ENCODE data around the gene KLHL36.

KLHL36 gene

DNA sequence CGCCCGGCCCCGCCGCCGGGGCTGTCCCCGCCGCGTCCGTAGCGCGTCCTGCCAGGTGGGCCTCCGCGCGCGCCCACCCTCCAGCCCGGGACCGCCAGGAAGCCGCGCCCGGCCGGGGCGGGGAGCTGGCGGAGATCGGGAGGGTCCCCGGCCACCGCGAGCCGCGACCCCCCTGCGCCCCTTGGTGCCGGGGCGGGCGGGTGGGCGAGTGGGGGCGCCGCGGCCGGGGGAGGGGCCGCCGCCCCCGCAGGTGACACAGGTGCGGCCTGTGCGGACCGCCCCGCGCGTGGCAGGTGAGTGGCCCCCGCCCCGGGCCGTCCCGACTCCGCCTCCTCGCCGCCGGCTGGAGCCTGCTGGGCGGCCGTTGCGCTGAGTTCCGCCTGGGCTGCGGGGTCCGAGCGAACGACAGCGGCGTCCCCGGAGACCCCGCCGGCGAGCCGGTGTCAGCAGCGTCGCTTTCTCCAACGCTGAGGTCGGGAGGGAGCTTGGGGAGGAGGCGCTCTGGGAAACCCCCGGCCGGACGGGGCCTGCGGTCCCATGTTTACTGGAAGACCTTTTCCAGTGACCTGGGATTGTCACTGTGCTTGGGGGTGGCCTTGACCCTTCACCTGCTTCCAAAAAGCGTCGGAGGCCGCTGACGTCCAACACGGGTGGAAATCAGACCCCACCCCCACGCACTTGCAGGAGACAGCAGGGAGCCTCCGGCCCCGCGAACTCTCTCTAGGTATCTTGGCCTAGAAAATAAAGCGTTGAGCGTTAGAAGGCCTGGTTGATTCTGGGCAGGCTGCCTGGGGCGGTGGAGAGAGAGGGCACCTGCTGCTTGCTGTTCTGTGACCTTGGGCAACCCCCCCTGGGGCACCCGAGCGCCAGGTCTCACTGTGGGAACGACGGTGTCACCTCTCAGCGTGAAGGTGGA is 542 bp downstream of the KLHL36 start:
- DNase-seq: no peak

DNA sequence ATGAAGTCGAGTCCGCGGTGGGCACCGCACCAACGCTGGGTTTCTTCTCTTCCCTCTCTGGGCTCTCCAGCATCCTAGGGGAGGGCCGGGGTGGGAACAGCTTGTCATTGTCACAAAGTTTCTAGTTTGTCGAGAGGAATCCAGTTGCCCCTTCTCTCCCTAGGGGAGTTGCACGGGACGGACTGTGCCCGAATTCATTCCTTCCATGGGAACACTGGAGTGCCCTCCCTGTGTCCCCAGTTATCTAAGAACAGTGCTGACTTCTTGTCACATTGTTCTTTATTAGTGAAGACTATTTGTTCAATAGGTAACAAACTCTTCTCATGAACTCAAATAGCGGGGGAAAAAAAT is 1.2 kb downstream of the KLHL36 start:
- DNase-seq: no peak

DNA sequence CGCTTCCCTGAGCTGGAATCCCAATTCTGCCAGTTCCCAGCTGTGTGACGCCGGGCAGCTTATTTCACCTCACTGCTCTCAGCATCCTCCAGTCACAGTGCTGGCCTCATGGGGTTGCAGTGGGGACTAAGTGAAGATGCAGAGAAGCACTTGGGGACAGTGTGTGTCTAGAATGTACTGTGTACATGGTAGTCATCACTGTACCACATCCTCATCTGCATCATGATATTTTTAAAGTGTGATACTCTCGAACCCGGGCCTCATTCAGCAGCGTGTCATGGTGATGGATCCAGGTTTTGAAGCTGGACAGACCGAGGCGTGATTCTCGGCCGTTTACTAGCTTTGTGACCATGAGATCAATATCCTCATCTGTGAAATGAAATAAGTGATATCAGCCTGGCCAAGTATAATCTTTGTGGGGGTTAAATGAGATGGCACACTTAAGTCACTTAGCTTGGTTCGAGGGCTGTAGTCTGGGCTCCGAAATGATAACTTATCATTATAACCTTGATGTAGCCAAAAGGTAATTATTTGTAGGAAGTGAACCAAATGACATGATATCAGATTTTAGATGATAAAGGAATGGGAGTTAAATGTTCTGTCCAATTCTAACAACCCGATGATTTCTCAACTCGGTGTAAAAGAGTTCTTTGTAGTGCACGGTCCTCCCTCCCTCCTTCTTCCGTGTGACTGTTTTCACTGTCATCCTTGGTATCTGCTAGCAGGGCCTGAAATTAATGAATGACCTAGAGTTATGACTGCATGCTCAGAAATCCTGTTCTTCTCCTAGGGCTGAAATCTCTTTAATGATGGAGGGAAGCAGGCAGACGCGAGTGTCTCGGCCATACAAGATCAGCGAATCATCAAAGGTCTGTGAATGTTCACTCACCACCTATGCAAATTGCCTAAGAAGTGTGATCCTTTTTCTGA is 2.0 kb downstream of the KLHL36 start:
- no peak for DNase-seq

GRCh38 chr16:84652566-84652965 is 4.3 kb downstream of the KLHL36 start:
- no peak for DNase-seq

DNA sequence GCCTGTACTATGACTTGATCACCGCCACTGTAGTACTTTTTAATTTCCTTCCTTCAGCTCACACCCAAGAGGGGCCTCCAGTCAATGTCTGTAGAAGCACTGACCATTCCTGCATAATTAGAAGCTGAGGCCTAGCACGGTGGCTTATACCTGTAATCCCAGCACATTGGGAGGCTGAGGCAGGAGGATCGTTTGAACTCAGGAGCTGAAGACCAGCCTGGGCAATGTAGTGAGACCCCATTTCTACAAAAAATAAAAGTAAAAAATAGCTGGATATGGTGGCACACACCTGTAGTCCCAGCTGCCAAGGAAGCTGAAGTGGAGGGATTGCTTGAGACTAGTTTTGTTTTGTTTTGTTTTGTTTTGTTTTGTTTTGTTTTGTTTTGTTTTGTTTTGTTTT is 5.9 kb downstream of the KLHL36 start:
- no peak for DNase-seq

DNA sequence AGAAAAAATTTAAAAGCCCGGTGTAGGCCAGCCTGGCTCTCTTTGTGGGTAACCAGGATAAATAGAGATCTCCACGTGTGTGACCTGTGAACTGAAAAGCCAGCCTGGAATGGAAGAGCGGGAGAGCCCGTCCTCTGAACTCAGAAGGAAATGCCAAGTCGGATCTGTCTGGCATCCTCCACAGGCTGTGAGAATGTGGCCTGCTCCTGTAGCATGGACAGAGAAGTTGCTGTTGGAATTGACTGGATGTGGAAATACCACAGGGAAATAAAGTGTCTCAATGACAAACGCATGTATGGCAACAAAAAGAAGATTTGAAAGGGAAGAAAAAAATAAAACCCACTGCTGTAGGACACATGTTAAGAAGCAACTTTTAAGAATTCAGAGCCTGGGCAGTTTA is 6.7 kb downstream of the KLHL36 start:
- DNase-seq: no peak

- DNase-seq: no peak
These were observed 8.3 kb downstream of the KLHL36 start for GRCh38 chr16:84656649-84657048.

DNA sequence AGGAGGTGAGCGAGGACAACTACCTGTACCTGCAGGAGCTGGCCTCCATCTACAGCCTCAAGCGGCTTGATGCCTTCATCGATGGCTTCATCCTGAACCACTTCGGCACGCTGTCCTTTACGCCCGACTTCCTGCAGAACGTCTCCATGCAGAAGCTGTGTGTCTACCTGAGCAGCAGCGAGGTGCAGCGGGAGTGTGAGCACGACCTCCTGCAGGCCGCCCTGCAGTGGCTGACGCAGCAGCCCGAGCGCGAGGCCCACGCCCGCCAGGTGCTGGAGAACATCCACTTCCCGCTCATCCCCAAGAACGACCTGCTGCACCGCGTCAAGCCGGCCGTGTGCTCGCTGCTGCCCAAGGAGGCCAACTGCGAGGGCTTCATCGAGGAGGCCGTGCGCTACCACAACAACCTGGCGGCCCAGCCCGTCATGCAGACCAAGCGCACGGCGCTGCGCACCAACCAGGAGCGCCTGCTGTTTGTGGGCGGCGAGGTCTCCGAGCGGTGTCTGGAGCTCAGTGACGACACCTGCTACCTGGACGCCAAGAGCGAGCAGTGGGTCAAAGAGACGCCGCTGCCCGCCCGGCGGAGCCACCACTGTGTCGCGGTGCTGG is 9.0 kb downstream of the KLHL36 start:
- DNase-seq: no peak

DNA sequence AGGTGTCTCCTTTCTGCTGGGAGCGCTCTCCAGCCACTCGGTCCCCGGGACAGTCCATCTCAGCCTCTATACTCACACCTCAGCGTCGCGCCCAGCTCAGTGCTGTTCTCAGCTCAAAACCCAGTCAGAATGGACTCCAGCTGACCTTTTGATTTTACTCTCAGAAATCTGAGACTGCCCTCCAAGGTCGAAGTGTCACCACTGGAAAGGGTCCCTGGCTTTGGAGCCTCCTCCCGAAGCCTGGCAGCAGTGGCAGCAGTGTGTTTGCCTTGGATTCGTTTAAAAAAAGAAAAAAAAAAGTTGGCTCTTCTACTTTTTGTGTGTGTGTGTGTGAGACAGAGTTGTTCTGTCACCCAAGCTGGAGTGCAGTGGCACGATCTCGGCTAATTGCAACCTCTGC is 10.4 kb downstream of the KLHL36 start:
- no peak for DNase-seq

DNA sequence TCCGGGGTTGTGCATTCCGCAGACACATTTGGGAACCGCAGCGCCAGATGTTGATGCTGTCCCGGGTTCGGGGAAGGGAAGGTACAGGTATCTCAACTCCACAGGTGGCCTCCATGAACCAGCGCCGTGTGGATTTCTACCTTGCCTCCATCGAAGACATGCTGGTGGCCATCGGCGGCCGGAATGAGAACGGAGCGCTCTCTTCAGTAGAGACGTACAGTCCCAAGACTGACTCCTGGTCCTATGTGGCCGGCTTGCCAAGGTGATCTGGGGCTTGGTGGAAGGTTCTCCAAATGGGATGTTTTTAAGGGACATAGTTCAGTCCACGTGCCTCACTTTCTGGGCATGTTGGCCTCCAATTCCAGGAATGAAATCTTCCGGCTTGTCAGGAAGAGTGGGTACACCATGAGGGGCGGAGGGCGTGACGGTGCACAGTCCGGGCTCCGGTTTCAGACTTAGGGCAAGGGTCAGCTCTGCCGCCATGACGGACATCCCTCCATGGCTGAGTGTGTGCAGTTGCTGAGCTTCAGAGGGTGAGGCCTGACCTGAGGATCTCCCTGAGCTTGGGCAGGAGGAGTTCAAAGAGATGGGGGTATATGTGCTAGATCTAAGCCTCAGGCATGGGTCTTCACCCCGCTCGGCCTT is 11.5 kb downstream of the KLHL36 start:
- no peak for DNase-seq

DNA sequence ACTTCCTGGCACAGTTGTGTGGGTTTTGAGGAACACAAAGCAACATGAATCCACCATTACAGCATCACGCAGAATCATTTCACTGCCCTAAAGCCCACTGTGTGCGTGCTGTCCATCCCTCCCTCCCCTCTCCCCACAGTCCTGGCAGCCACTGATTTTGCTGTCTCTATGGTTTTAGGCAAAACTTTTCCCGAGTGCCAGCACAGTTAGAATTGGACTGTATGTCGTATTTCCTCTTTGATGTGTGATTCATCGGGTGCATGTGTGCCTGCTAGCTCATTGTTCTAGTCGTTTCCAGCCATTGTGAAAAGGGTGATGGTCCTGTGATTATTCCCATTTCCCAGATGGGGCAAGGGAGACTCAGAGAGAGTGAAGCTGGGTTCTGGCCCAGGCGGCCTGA is 12.7 kb downstream of the KLHL36 start:
- no peak for DNase-seq

DNA sequence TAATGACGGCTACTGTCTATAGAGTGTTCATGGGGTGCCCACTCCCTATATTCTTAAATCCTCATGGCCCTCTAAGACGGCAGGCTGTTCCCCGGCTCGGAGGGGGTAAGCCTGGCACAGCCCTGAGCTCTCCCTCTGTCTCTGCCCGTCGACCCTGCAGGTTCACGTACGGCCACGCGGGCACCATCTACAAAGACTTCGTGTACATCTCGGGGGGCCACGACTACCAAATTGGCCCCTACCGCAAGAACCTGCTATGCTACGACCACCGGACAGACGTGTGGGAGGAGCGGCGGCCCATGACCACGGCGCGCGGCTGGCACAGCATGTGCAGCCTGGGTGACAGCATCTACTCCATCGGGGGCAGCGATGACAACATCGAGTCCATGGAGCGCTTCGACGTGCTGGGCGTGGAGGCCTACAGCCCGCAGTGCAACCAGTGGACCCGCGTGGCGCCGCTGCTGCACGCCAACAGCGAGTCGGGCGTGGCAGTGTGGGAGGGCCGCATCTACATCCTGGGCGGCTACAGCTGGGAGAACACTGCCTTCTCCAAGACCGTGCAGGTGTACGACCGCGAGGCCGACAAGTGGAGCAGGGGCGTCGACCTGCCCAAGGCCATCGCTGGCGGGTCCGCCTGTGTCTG is 13.2 kb downstream of the KLHL36 start:
- DNase-seq: no peak

DNA sequence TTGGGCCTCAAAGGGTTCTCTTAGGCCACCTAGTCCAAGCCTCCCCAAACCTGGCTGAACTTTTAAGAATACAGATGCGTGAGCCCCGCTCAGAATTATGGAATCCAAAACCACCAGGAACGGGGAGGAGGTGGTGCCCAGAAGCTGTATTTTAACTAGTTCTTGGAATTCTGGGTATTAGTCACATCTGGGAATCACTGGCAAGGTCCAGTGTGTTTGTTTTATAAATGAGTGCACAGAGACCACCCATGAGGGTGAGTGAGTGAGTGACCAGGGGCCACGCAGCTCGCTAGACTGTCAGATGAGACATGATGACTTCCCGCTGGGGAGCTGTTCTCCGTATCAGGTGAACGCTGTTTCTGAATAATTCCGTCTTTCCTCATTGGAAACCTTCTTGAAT is 14.2 kb downstream of the KLHL36 start:
- no peak for DNase-seq

DNA sequence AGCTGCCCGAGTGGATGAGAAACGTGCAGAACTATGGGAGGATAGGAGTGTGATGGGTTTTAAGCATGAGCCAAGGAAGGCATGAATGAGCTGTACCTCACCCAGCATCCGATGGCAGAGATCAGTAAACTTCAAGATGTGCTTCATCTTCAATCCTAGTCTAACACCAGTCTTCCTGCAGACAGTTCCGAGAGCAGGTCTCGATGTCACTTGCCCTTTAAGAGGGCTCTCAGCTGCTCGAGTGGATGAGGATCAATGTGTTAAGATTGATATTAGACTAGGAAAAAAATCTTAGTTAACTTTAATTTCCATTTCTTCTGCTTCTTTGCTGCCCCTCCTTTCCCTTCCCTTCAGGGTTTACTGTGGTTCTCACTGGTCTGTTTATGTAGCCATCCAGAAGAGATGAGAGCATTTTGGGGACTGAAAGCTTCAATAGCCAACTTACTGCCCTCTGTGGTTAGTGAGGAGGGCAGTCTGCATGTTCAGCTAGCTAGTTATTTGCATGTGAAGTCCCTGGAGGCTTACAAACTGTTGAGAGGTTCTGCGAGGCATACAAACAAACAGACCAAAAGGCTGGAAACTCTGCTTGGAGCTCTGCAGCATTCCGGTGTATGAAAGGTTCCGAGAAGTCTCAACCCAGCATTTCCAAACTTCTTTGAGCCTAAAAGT is 15.3 kb downstream of the KLHL36 start:
- no peak for DNase-seq

GRCh38 chr16:84665359-84665758 is 17.0 kb downstream of the KLHL36 start:
- no peak for DNase-seq

DNA sequence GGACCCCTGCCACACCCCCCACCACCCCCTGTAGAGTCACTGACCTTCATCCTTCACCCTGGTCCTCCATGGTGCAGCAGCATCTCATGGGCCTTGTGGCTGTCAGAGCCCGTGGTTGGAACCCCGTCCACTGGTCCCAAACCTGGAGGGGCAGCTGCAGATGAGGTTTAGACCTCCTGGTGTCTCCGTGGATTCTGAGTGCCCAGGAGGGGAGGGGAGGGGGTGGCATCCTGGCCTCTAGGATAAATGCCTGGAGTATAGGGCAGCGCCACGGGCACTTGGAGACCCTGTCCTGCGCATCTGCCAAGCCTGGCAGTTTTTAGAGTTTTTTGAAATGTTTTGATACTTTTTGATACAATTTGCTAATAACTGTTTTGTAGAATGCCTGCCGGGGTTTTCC is 17.5 kb downstream of the KLHL36 start:
- DNase-seq: no peak

DNA sequence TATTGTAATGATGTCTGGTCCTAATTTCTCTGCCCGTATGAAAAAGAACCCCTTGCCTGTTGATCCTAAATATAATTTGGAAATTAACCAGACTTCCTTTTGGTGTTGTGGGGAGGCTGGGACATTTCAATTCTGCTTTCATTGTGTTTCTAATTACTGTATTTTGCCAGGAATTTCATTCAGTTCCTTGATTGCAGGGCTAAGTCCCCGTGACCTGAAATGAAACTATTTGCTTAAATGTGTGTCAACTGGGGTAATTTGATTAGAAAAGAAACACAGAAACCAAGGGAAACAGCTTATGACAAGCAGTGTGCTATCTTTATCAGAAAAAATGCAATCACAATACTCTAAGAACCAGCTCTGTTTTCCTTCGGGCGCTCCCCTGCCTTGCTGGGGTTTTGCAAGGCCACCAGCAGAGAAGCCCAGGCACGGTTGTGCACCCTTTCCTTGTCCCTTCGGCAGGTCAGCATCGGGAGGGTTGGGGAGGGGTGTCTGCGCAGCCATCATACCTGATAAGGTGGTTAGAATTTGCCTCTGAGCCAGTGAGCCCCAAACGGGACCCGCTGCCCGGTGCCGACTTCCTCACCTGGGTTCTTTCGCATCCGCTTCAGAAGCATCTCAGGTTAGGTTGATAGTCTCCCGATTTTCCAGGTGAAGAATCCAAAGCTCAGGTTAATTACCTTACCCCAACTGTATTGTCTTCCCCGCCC is 19.4 kb downstream of the KLHL36 start:
- no peak for DNase-seq

- no peak for DNase-seq
These were observed 21.8 kb downstream of the KLHL36 start for GRCh38 chr16:84670063-84670462.

- DNase-seq: peak; percentile 17
These were observed 24.2 kb downstream of the KLHL36 start for GRCh38 chr16:84672276-84673202.

GRCh38 chr16:84673203-84673535 is 24.9 kb downstream of the KLHL36 start:
- no peak for DNase-seq
